NK-92 treated with Interleukin-12 subunit alpha and Interleukin-12 subunit beta, amount 100 ng/mL, for 24 hours (cell line): Measurements from ENCODE around the gene MYLK.

Experiments used
- DNase-seq: peaks from one replicate; lab custom pipeline; 2025; lab: John Stamatoyannopoulos, UW

MYLK gene

GRCh38 chr3:123877965-123878364 is 6.2 kb downstream of the MYLK start:
- DNase-seq, result no peak

DNA sequence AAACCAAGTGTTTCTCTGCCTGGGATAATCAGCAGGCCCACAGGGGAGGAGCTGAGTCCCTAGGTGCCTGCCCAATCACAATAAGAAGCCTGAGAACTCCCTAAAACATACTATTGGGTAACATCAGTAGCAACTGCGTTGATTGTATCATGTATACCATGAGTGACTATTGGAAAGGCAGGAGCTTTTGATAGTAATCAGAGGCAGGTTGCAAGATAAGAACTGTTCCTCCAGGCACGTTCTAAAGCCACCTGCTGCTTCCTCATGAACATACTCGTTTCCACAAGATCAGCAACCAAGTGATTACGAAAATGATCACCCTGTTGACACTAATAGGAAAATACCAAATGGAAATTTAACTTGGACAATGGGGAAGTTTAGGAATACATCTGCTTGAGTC is 6.7 kb downstream of the MYLK start:
- DNase-seq, result no peak

DNA sequence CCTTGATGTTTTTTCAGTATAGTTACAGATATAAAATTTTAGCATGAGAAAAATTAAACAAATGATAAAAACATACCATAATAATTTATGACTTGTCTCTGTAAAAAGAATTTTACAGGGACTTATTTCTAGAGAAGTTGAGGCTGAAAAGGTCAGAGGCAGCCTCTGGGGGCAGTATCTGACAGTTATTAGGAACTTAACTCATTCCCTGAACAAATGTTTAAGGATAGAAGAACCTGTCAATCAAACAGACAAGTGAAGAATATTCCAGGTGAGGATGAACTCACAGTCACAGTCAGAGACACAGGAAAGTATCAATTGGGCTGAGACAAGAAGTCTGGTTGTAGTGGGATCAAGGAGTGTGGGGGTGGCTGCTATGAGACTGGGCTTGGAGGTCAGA is 7.3 kb downstream of the MYLK start:
- no peak for DNase-seq

DNA sequence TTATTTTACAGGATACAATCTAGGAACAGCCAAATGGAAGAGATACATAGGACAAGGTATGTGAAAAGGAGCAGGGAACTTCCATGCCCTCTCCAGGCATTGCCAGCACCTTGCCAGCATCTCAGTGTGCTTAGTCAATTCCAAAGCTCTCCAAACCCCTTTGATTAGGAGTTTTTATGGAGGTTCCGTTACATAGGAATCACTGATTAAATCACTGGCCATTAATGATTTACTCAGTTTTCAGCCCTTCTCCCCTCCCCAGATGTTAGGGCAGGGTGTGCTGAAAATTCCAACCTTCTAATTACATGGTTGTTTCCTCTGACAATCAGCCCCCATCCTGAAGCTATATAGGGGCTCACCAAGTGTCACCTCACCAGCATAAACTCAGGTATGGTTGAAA is 11.5 kb downstream of the MYLK start:
- DNase-seq, result no peak

GRCh38 chr3:123871946-123872345 is 12.2 kb downstream of the MYLK start:
- DNase-seq, result no peak

- no peak for DNase-seq
Measured at GRCh38 chr3:123870033-123870432, 14.1 kb downstream of the MYLK start.

- no peak for DNase-seq
Measured at GRCh38 chr3:123869165-123869564, 15.0 kb downstream of the MYLK start.

DNA sequence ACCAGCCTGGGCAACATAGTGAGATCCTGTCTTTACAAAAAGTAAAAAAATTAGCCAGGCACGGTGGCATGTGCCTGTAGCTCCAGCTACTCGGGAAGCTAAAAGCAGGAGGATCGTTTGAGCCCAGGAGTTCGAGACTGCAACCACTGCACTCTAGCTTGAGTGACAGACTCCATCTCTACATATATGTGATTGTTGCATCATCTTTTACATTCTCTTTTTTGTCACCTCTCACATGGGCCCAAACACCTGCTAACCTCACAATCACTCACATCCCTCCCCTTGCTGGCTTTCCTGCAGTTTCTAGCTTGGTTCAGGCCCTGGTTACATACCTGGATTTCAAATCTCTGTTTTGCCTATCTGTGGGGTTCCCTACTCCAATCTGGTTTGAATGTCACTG is 19.4 kb downstream of the MYLK start:
- DNase-seq, result no peak

DNA sequence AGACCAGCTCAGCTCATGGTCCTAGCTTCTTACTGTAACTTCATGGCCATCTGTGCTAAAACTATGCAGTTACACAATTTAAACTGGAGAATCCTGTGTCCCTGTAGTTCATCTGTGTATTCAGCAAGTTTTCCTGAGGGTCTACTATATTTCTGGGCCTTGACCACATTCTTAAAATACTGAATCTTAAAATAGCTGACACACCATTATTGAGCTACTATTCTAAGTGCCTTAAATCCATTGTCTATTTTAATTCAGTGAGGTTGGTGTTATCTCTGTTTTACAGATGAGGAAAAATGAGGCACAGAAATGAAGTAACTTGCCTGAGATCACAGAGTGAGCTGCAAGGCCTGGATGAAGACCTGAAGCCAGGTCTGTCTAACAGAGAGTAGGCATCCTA is 22.0 kb downstream of the MYLK start:
- DNase-seq, result no peak

DNA sequence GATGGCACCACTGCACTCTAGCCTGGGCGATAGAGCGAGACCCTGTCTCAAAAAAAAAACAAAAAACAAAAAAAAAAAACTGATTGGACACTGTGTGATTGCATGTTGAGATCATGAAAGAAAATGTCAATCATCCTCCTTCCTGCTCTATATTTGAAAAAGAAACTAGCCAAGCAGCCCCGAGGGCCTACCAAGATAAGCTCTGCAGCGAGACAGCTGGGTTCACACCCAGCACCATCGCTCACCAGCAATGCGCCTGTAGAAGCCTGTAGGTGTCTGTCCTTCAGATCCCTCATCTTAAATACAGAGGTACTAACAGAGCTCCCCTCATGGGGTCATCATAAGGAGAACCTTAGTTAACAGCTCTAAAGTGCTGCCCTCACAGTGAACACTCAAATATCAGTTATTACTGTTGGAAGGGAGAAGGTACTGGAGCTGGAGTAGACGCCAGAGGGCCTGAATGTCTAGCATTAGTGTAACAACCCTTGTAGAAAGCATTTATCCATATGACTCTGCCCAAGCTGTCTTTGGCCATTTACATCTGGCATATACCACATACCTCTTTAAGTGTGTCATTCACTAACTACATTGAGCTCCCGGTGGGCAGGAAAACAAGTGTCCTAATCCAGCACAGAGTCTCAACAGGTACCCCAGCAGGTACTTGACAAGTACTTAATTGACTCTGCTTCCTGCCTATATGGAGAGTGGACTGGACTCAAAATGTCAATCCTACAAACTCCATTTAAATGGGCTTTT is 22.9 kb downstream of the MYLK start:
- DNase-seq, result no peak

- DNase-seq, result no peak
Measured at GRCh38 chr3:123859177-123859576, 25.0 kb downstream of the MYLK start.

DNA sequence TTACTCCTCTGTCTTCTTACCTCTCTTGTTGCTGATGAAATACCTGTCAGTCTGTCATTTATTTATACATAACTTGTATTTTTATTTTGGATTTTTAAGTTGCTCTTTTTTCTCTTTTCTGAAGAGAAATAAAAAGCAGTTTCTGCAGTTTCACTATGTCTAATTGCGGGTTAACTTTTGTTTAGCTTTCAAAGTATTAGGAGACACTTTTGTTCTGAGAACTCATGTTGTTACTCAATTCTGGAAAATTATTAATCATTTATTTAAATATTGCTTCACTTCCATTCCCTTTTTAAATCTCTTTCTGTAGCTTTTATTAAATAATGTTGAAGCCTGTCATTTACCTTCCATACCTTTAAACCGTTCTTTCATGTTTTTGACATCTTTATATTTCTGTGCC is 29.2 kb downstream of the MYLK start:
- DNase-seq, result no peak

GRCh38 chr3:123853686-123854372 is 30.3 kb downstream of the MYLK start:
- DNase-seq, result no peak

DNA sequence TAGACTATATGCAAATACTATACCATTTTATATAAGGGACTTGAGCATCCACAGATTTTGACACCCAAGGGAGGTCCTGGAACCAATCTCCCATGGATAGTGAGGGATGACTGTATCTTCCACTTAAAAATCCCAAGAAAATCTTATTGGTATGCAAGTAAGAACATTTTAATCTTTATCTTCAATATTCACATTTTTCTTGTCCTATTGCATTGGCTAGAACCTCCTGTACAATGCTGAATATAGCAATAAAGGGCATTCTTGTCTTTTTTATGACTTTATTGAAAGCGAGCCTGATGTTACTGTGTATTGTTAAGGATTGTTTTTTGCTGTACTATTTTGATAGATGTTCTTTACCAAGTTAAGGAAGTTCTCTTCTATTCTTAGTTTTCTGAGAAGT is 36.9 kb downstream of the MYLK start:
- no peak for DNase-seq

DNA sequence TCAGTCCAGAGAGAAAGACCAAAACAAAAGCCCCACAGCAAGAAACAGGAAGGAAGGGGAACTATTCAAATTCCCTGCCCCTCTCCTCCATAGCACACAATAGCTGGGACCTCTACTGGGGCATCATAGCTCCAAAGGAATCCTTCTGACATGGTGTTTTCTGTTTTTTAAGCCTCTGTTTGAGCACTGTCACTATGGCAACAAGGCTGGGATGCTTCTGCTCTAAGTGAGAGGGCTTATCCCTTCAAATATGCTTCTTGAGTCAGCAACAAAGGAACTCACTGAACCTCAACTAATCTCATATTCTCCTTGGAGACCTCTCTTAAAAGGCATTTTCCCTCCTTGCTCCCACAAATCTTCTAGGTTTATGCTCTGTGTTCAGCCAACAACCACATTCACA is 40.5 kb downstream of the MYLK start:
- DNase-seq, result no peak

DNA sequence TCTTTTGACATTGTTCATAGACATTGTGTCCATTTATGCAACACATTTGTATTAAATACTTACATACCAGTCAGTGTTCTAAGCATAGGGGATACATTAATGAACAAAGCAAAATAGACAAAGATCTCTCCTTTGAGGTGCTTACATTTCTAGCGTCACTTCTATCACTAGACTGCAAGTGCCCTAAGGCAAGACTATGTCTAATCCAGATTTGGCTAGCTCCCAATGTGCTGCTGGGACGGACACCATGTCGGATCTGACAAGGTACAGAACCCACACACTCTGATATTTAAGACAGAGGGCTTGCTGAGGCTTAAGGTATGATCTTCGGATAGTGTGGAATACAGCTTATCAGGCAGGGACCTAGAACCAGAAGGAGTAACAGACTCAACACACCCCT is 41.4 kb downstream of the MYLK start:
- no peak for DNase-seq

- DNase-seq, result no peak
Measured at GRCh38 chr3:123841476-123842238, 42.5 kb downstream of the MYLK start.

- no peak for DNase-seq
Measured at GRCh38 chr3:123840961-123841360, 43.2 kb downstream of the MYLK start.

- DNase-seq, result no peak
Measured at GRCh38 chr3:123837858-123838257, 46.3 kb downstream of the MYLK start.

DNA sequence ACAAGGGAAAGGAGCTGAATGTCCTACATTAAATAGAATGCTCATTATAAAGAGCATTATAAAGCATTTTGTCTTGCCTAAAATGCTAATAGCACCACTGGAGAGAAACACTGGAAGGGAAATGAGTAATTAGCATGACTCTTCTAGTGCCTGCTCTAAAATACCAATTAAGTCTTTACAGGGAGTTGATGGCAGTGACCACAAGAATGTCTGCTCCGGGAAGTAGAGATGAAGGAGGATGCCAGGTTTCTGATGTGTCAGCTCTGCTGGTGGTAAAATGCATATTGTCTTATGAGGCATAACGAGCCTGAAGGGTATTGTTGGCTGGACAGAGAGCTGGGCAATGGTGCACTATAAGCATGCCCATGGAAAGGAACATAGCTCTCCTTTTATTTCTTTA is 49.5 kb downstream of the MYLK start:
- DNase-seq, result no peak

DNA sequence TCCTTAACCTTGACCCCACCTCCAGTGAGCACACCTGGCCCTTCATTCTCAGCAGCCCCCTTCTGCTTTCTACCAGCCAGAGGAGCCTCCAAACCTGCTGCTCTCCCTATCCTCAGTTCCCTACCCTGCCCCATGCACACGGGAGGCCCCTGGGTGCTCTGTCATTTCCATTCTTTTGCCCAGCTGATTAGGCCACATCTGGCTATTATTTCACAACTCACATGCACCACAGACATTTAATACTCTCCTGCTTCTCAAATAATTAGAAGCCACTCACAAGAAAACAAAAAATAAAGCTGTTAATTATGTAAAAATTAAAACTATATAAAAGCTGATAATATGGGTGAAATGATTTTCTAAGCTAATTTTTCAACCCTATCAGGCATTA is 50.7 kb downstream of the MYLK start:
- no peak for DNase-seq

DNA sequence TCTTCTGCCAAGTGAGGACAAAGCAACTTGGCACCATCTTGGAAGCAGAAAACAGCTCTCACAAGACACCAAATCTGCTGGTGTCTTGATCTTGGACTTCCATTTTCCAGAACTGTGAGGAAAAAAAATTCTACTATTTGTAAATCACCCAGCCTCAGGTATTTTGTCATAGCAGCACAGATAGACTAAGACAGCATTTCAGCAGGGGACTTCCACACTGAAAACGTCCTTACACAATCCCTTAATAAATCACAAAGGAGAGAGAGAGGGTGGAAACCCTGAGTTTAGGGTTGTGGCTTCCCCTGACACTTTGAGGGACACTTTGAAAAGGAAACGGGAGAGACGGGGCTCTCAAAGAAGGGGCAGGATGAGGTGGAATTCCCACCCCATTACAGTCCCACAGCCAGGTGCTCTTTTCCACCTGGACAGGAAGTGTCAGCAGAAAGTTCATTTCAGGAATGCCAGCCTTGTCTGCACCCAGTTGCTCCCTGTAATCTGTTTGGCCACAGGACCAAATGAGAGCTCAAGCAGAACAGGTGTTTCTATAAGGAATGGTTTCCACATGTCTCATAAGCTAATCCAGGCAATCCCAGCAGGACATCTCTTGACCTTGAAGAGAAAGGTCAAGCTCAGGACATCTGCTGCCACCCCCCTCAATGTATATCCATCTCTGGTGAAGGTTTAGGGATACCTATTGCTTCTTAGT is 51.3 kb downstream of the MYLK start:
- no peak for DNase-seq

- no peak for DNase-seq
Measured at GRCh38 chr3:123831420-123831819, 52.7 kb downstream of the MYLK start.
